ENCODE results near the gene MAEA. TPM values are rescaled to one million over a fixed set of nuclear protein-coding genes. Genes with fewer than 3 reads are reported as not detected.
A peak's percentile ranks its signal among the peaks of the same experiment; 100 is the strongest.

Gene MAEA
- total RNA-seq, 1 donor from 2014 or later = 65.8 TPM

DNA sequence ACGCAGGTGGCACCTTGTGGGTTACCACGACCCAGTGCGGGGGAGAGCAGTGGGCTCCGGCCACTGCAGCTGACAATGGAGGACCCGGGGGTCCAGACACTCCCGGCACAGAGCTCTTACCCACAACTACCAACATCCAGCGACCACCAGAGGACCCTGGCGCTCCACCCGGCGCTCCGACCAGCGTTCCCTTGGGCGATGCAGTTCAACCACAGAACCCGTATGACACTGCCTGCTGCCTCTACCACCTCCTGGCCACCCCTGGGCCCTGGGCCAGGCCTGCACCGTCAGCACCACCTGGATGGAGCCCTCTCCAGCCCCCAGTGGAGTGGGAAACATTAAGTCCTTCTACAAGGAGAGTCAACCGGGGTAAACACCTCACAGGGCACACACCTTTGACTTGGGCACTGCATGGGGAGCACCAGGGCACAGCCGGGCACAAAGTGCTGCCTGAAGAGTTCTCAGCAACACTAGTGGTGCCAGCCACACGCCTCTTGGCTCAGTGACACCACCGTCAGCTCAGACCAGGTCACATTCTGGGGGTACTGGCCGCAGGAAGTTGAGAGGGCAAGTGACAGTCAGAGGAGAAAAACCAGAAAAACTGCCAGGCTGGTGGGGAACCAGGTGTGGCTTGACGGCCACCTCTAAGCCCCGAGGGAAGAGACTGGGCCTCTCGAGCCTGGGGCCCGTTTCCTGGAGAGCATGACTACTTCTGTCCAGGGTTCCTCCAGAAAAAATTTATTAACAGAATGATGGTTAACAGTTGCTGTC lies 43.4 kb upstream of the MAEA start:
- H3K9me3 ChIP-seq = no peaks in the 10 kb centered on the region
- no peaks in the 10 kb centered on the region for H3K27me3 ChIP-seq (ENCODE audit: low read depth)
- peaks cover 76% of the 10 kb centered on the region for H3K4me1 ChIP-seq
- H3K27ac ChIP-seq = peak overlapping the region; percentile 96
- peaks cover 9% of the 10 kb centered on the region for H3K36me3 ChIP-seq
- peak; percentile 76 for DNase-seq
- TF ChIP-seq, protein P1, sequence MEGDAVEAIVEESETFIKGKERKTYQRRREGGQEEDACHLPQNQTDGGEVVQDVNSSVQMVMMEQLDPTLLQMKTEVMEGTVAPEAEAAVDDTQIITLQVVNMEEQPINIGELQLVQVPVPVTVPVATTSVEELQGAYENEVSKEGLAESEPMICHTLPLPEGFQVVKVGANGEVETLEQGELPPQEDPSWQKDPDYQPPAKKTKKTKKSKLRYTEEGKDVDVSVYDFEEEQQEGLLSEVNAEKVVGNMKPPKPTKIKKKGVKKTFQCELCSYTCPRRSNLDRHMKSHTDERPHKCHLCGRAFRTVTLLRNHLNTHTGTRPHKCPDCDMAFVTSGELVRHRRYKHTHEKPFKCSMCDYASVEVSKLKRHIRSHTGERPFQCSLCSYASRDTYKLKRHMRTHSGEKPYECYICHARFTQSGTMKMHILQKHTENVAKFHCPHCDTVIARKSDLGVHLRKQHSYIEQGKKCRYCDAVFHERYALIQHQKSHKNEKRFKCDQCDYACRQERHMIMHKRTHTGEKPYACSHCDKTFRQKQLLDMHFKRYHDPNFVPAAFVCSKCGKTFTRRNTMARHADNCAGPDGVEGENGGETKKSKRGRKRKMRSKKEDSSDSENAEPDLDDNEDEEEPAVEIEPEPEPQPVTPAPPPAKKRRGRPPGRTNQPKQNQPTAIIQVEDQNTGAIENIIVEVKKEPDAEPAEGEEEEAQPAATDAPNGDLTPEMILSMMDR (IDR thresholded peaks at IDR 0.05) = no peak
- intact Hi-C loops (cut with DNase I) = no loop called here
- ATAC-seq = peak; percentile 25 to 35
- H3K4me3 ChIP-seq = peak overlapping the region; percentile 95

- Histone ChIP-seq H3K4me3 (peak overlapping the region; percentile 95), H3K27ac (peak overlapping the region; percentile 96), H3K9me3 (no peaks in the 10 kb centered on the region), H3K36me3 (peaks cover 5% of the 10 kb centered on the region), H3K27me3 (ENCODE audit: low read depth) (no peaks in the 10 kb centered on the region), H3K4me1 (peaks cover 74% of the 10 kb centered on the region)
- intact Hi-C loops (cut with DNase I) = no loop called here
- peak; percentile 50 for DNase-seq
- TF ChIP-seq, protein P1 (IDR thresholded peaks at IDR 0.05) = no peak
- ATAC-seq = peak in 1 of 2 donors; percentile 1
These were observed 42.5 kb upstream of the MAEA start for GRCh38 chr4:1246901-1247863.

DNA sequence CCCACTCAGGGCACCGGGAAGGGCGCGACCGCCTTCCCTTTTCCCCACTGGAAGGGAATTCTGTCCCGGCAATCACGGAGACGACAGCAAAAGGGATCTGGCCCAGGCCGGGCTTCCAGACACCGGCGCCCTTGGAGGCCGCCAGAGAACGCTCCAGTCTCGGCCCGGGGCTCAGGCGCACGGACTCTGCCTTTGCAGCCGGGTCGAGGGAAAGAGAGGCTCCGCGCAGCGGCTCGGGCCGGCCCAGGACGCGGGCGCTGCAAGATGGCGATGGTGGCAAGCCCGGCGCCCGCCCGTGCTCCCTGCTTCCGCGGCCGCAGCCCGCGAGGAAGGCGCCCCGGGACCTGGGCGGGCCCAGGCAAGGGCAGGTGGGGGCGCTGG lies 41.8 kb upstream of the MAEA start:
- Histone ChIP-seq H3K4me3 (peak overlapping the region; percentile 95), H3K9me3 (no peaks in the 10 kb centered on the region), H3K27ac (peak overlapping the region; percentile 96), H3K4me1 (peaks cover 71% of the 10 kb centered on the region), H3K36me3 (peaks cover 5% of the 10 kb centered on the region), H3K27me3 (ENCODE audit: low read depth) (no peaks in the 10 kb centered on the region)
- DNase-seq (no peak), ATAC-seq (peak in 1 of 2 donors; percentile 54)
- TF ChIP-seq, protein P1 (IDR thresholded peaks at IDR 0.05) = no peak
- intact Hi-C loops (cut with DNase I) = no loop called here

- Histone ChIP-seq H3K4me1 (peaks cover 67% of the 10 kb centered on the region), H3K9me3 (no peaks in the 10 kb centered on the region), H3K27ac (peak within 1 kb of the TSS; percentile 98), H3K4me3 (peak within 1 kb of the TSS; percentile 95), H3K27me3 (ENCODE audit: low read depth) (no peaks in the 10 kb centered on the region), H3K36me3 (peaks cover 5% of the 10 kb centered on the region)
- TF ChIP-seq, protein P1 (IDR thresholded peaks at IDR 0.05) = no peak
- ATAC-seq (peak; percentile 81 to 88), DNase-seq (peak; percentile 85)
- intact Hi-C loops (cut with DNase I) = no loop called here
These were observed 41.2 kb upstream of the MAEA start, which contains the start of gene CTBP1 for GRCh38 chr4:1248245-1249147. Gene CTBP1, minus strand, starts transcription at chr4:1249130. Its CDS starts 7,799 bp downstream, at chr4:1241331.
